ENCODE data around the gene FBLN1.

Gene FBLN1

DNA sequence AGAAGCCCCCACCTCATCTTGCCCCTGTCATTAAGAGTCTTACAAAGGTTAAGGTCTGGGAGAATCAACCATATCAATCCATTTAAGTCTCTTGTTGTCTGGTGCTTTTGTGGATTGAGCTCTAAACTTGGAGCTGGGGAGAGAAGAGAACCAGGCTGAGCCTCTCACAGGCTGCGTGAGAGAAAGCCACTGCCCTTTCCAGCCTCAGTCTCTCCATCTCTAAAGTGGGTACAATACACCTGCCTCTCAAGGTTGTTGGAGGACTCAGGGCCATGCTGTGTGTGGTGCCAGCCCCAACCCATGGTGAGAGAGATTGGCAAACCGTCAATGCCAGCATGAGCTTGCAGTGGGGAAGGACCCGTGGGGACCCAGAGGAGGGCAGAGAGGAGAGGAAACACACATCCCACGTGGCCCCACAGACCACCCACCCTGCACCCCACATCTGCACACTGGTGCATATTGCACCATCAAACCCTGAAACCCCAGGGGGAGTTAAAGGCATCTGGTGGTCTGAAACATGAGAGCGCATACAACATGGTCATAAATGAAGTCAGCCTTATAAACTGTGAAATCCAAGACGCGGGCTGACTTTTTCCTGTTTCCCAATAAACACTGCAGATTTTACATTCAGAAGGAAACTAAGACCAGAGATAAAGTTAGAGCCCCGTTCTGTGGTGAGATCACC, 27.5 kb upstream of the FBLN1 start:
- no peak overlapping the region for H3K4me2 ChIP-seq (ENCODE audit: low read depth, low read length, poor library complexity, severe bottlenecking)
- no peaks in the 10 kb centered on the region for H3K79me2 ChIP-seq (ENCODE audit: insufficient read depth, low read length)
- no peaks in the 10 kb centered on the region for H3K9me2 ChIP-seq (replicated peaks; ENCODE audit: low read depth, low read length)
- no peak overlapping the region for H3K9ac ChIP-seq (ENCODE audit: low read depth, low read length, poor library complexity, severe bottlenecking)
- TF ChIP-seq, protein P1, sequence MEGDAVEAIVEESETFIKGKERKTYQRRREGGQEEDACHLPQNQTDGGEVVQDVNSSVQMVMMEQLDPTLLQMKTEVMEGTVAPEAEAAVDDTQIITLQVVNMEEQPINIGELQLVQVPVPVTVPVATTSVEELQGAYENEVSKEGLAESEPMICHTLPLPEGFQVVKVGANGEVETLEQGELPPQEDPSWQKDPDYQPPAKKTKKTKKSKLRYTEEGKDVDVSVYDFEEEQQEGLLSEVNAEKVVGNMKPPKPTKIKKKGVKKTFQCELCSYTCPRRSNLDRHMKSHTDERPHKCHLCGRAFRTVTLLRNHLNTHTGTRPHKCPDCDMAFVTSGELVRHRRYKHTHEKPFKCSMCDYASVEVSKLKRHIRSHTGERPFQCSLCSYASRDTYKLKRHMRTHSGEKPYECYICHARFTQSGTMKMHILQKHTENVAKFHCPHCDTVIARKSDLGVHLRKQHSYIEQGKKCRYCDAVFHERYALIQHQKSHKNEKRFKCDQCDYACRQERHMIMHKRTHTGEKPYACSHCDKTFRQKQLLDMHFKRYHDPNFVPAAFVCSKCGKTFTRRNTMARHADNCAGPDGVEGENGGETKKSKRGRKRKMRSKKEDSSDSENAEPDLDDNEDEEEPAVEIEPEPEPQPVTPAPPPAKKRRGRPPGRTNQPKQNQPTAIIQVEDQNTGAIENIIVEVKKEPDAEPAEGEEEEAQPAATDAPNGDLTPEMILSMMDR (conservative IDR thresholded peaks at IDR 0.05; ENCODE audit: low read length): no peak
- no peak for TF ChIP-seq EZH2phosphoT487 (IDR thresholded peaks at IDR 0.05; ENCODE audit: borderline replicate concordance)
- no peak overlapping the region for H2AFZ ChIP-seq (ENCODE audit: low read length)
- H3K9me3 ChIP-seq (ENCODE audit: insufficient read depth, low read depth, low read length): no peaks in the 10 kb centered on the region
- no peaks in the 10 kb centered on the region for H4K20me1 ChIP-seq (ENCODE audit: insufficient read depth, low read length, poor library complexity, severe bottlenecking)
- H3K27me3 ChIP-seq (ENCODE audit: insufficient read depth, low read length, poor library complexity, severe bottlenecking): no peaks in the 10 kb centered on the region
- H3F3A ChIP-seq (ENCODE audit: low read depth): no peaks in the 10 kb centered on the region
- H3K4me1 ChIP-seq (ENCODE audit: insufficient read depth, low read length, poor library complexity, severe bottlenecking): no peaks in the 10 kb centered on the region
- no peak overlapping the region for H3K4me3 ChIP-seq (ENCODE audit: low read length, poor library complexity, severe bottlenecking)
- H3K36me3 ChIP-seq (ENCODE audit: insufficient read depth, low read length): no peaks in the 10 kb centered on the region

DNA sequence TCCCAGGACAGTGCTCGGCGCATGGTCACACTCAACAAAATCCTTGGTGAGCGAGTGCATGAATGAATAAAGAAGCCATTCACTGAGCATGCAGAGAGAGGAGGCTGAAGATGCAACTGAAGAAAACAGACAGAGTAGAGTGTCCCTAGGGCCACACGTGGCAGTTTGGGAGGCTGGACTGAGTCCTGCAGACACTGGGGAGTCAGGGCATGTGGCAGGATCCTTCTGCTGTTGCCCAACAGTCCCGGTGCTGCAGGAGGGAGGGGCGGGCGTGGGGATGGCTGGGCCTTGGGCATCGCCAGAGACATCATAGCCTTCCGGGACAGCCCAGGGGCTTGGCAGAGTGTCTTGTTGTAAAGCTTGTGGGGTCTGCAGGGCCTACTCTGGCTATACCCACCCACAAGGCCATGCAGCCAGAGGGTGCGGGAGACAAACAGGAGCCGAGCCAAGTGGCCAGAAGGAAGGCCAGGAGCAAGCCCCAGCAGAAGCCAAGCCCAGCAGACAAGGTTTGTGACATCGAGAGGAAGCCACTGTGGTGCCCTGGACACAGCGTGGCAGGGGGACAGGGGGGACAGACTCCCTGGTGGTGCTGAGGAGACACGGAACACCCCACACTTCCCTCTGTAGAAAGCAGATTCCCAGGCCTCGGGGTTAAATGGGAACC, 26.7 kb upstream of the FBLN1 start:
- TF ChIP-seq, protein P1 (conservative IDR thresholded peaks at IDR 0.05; ENCODE audit: low read length): no peak
- TF ChIP-seq EZH2phosphoT487 (IDR thresholded peaks at IDR 0.05; ENCODE audit: borderline replicate concordance): no peak

DNA sequence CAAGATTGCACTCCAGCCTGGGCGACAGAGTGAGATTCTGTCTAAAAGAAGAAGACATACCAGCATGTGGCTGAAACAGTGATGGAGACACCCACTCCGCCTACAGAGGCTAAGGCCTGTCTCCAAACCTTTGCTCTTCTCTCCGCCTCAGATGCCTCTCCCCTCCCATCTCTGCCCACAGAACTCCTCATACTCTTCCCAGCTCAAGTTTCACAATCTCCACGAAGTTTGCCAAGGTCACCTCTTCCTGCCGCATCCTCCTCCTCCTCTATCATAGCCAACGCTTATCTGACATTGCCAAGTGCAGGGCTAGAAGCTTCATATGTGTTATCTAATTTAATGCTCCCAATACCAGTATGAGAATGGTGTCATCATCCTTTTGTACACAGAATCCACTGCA, 25.9 kb upstream of the FBLN1 start:
- Histone ChIP-seq H3K36me3 (ENCODE audit: insufficient read depth, low read length) (no peaks in the 10 kb centered on the region), H3K79me2 (ENCODE audit: insufficient read depth, low read length) (no peaks in the 10 kb centered on the region), H3F3A (ENCODE audit: low read depth) (no peaks in the 10 kb centered on the region), H3K4me2 (ENCODE audit: low read depth, low read length, poor library complexity, severe bottlenecking) (no peak overlapping the region), H3K27me3 (ENCODE audit: insufficient read depth, low read length, poor library complexity, severe bottlenecking) (no peaks in the 10 kb centered on the region), H3K4me1 (ENCODE audit: insufficient read depth, low read length, poor library complexity, severe bottlenecking) (no peaks in the 10 kb centered on the region), H3K9ac (ENCODE audit: low read depth, low read length, poor library complexity, severe bottlenecking) (no peak overlapping the region), H2AFZ (ENCODE audit: low read length) (no peak overlapping the region), H4K20me1 (ENCODE audit: insufficient read depth, low read length, poor library complexity, severe bottlenecking) (no peaks in the 10 kb centered on the region), H3K9me2 (replicated peaks; ENCODE audit: low read depth, low read length) (no peaks in the 10 kb centered on the region), H3K4me3 (ENCODE audit: low read length, poor library complexity, severe bottlenecking) (no peak overlapping the region), H3K9me3 (ENCODE audit: insufficient read depth, low read depth, low read length) (no peaks in the 10 kb centered on the region)
- TF ChIP-seq, protein P1 (conservative IDR thresholded peaks at IDR 0.05; ENCODE audit: low read length): no peak
- TF ChIP-seq EZH2phosphoT487 (IDR thresholded peaks at IDR 0.05; ENCODE audit: borderline replicate concordance): no peak

More for the DNA sequence above, 26.7 kb upstream of the FBLN1 start:
- no peaks in the 10 kb centered on the region for H3F3A ChIP-seq (ENCODE audit: low read depth)
- no peak overlapping the region for H2AFZ ChIP-seq (ENCODE audit: low read length)
- H3K4me1 ChIP-seq (ENCODE audit: insufficient read depth, low read length, poor library complexity, severe bottlenecking): no peaks in the 10 kb centered on the region
- H3K79me2 ChIP-seq (ENCODE audit: insufficient read depth, low read length): no peaks in the 10 kb centered on the region
- no peak overlapping the region for H3K4me3 ChIP-seq (ENCODE audit: low read length, poor library complexity, severe bottlenecking)
- no peak overlapping the region for H3K4me2 ChIP-seq (ENCODE audit: low read depth, low read length, poor library complexity, severe bottlenecking)
- H4K20me1 ChIP-seq (ENCODE audit: insufficient read depth, low read length, poor library complexity, severe bottlenecking): no peaks in the 10 kb centered on the region
- no peaks in the 10 kb centered on the region for H3K9me2 ChIP-seq (replicated peaks; ENCODE audit: low read depth, low read length)
- H3K9me3 ChIP-seq (ENCODE audit: insufficient read depth, low read depth, low read length): no peaks in the 10 kb centered on the region
- no peak overlapping the region for H3K9ac ChIP-seq (ENCODE audit: low read depth, low read length, poor library complexity, severe bottlenecking)
- no peaks in the 10 kb centered on the region for H3K36me3 ChIP-seq (ENCODE audit: insufficient read depth, low read length)
- H3K27me3 ChIP-seq (ENCODE audit: insufficient read depth, low read length, poor library complexity, severe bottlenecking): no peaks in the 10 kb centered on the region
